Dedifferentiated amniotic fluid mesenchymal stem cell (primary cell): ENCODE results near the gene TMEM248.
"Not testable (repeated sequence)": the region's sequence is repeated elsewhere in the genome, so short reads cannot be mapped to it uniquely, and the experiment has no call there.

Source experiments
- DNase-seq: peaks from one replicate; pipeline ENCODE4 v3.0.0-alpha.2; 2016; ENCODE audit errors: extremely low spot score

The TMEM248 gene

GRCh38 chr7:66920769-66921395 is at the start of gene TMEM248:
Gene TMEM248, plus strand, starts transcription at chr7:66921225. Its CDS starts 20,641 bp downstream, at chr7:66941866.
- peak; percentile 65 for DNase-seq

- DNase-seq, result no peak
Observed at GRCh38 chr7:66873476-66873875, 47.5 kb upstream of the TMEM248 start.

GRCh38 chr7:66877577-66878300 is 43.3 kb upstream of the TMEM248 start:
- no peak for DNase-seq

- not testable (repeated sequence) for DNase-seq
Observed at GRCh38 chr7:66878301-66878685, 42.7 kb upstream of the TMEM248 start.

GRCh38 chr7:66880053-66880452 is 41.0 kb upstream of the TMEM248 start:
- DNase-seq, result no peak

GRCh38 chr7:66880577-66880976 is 40.4 kb upstream of the TMEM248 start:
- not testable (repeated sequence) for DNase-seq

GRCh38 chr7:66883716-66884115 is 37.3 kb upstream of the TMEM248 start:
- no peak for DNase-seq

GRCh38 chr7:66884556-66884955 is 36.5 kb upstream of the TMEM248 start:
- not testable (repeated sequence) for DNase-seq

GRCh38 chr7:66886152-66886551 is 34.9 kb upstream of the TMEM248 start:
- no peak for DNase-seq

GRCh38 chr7:66888223-66888622 is 32.8 kb upstream of the TMEM248 start:
- DNase-seq, result not testable (repeated sequence)

GRCh38 chr7:66894463-66895080 is 26.5 kb upstream of the TMEM248 start:
- DNase-seq, result no peak

GRCh38 chr7:66896441-66896840 is 24.6 kb upstream of the TMEM248 start:
- DNase-seq, result no peak

- no peak for DNase-seq
Observed at GRCh38 chr7:66899552-66900280, 21.3 kb upstream of the TMEM248 start.

- no peak for DNase-seq
Observed at GRCh38 chr7:66901941-66902843, 18.8 kb upstream of the TMEM248 start.

GRCh38 chr7:66902844-66903180 is 18.2 kb upstream of the TMEM248 start:
- no peak for DNase-seq

GRCh38 chr7:66903360-66904062 is 17.5 kb upstream of the TMEM248 start:
- DNase-seq, result no peak

- no peak for DNase-seq
Observed at GRCh38 chr7:66904063-66904593, 16.9 kb upstream of the TMEM248 start.

- no peak for DNase-seq
Observed at GRCh38 chr7:66905278-66905677, 15.7 kb upstream of the TMEM248 start.

GRCh38 chr7:66905689-66906088 is 15.3 kb upstream of the TMEM248 start:
- DNase-seq, result no peak

GRCh38 chr7:66907731-66908130 is 13.3 kb upstream of the TMEM248 start:
- no peak for DNase-seq
